Measurements from ENCODE around the gene SHOX. TPM values are rescaled to one million over a fixed set of nuclear protein-coding genes. Genes with fewer than 3 reads are reported as not detected.
"Not testable (repeated sequence)": the region's sequence is repeated elsewhere in the genome, so short reads cannot be mapped to it uniquely, and the experiment has no call there.

Gene SHOX
- polyA plus RNA-seq, 1 donor (not counting 4 experiments of a cell fraction or from before 2014, with no cell fraction given): not detected

DNA sequence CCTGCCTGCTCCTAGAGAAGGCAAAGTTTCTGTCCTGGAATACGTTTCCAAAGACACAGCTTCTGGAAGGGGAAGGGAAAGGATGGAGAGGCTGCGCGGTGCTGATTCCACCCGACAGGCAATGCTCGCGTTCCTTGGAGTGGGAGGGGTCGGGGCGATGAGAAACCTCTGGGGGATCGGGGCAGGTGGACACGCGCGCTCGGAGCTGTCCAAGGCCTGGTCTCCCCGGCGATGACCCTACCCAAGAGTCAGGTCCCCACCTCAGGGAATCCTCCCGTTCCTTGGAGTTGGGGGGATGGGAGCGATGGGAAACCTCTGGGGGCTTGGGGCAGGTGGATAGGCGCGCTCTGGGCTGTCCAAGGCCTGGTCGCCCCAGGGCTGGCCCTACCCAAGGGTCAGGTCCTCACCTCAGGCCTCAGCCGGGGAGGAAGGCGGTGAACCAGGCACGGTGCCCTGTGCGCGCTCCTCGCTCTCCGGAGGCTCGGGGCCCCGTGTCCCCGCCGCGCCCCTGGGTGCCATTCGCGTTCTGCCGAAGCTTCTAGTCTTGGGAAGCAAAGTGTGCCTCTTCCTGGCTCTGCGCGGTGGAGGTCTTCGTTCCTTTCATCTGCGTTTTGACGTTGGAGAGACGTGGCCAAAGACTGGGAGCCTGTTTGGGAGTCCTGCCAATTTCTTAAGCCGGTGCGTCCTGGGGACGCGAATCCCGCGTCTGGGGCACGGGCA lies 10.6 kb upstream of the SHOX start:
- Histone ChIP-seq H3K36me3 (ENCODE audit: control insufficient read depth in 2 of 2, extremely low read depth in 1 of 2, insufficient read depth in 2 of 2, low read length in 2 of 2) (no peaks in the 10 kb centered on the region), H2AFZ (ENCODE audit: control insufficient read depth, low read length) (no peak overlapping the region), H3K4me2 (ENCODE audit: control insufficient read depth, extremely low read depth, insufficient read depth, low read depth, low read length) (no peak overlapping the region), H3K4me1 (ENCODE audit: control insufficient read depth, extremely low read depth, insufficient read depth, low read length) (no peaks in the 10 kb centered on the region), H3K27me3 (ENCODE audit: control insufficient read depth, extremely low read depth, insufficient read depth, low read length) (peaks cover 22% of the 10 kb centered on the region), H4K20me1 (ENCODE audit: control insufficient read depth, extremely low read depth, insufficient read depth, low read length) (no peaks in the 10 kb centered on the region), H3K9me1 (ENCODE audit: control insufficient read depth, extremely low read depth, insufficient read depth, low read length) (no peaks in the 10 kb centered on the region), H3K27ac (ENCODE audit: control insufficient read depth, insufficient read depth, low read length) (no peak overlapping the region), H3K9me3 (ENCODE audit: control insufficient read depth, low read depth, low read length) (no peaks in the 10 kb centered on the region), H3K9ac (ENCODE audit: control insufficient read depth, extremely low read depth, insufficient read depth, low read length) (no peak overlapping the region), H3K4me3 (ENCODE audit: control insufficient read depth in 2 of 3, extremely low read depth in 1 of 3, insufficient read depth in 2 of 3, low read depth in 1 of 3, low read length in 3 of 3) (no peak overlapping the region), H3K79me2 (ENCODE audit: control insufficient read depth, insufficient read depth, low read length) (no peaks in the 10 kb centered on the region)
- FAIRE-seq (no peak), DNase-seq (ENCODE audit: low read depth, low spot score) (no peak)
- dilution Hi-C loops (cut with MboI; ENCODE audit: extremely low pct_ligation_motif_present, low sequenced_read_pairs): no loop called here
- TF ChIP-seq, protein P1, sequence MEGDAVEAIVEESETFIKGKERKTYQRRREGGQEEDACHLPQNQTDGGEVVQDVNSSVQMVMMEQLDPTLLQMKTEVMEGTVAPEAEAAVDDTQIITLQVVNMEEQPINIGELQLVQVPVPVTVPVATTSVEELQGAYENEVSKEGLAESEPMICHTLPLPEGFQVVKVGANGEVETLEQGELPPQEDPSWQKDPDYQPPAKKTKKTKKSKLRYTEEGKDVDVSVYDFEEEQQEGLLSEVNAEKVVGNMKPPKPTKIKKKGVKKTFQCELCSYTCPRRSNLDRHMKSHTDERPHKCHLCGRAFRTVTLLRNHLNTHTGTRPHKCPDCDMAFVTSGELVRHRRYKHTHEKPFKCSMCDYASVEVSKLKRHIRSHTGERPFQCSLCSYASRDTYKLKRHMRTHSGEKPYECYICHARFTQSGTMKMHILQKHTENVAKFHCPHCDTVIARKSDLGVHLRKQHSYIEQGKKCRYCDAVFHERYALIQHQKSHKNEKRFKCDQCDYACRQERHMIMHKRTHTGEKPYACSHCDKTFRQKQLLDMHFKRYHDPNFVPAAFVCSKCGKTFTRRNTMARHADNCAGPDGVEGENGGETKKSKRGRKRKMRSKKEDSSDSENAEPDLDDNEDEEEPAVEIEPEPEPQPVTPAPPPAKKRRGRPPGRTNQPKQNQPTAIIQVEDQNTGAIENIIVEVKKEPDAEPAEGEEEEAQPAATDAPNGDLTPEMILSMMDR (optimal IDR thresholded peaks at IDR 0.05 in 1 of 3, IDR thresholded peaks at IDR 0.05 in 1 of 3, conservative IDR thresholded peaks at IDR 0.05 in 1 of 3; ENCODE audit: extremely low read depth in 1 of 3, insufficient read depth in 2 of 3, low read length in 3 of 3): no peak
- TF ChIP-seq EZH2 (IDR thresholded peaks at IDR 0.05; ENCODE audit: low read length): no peak

- Histone ChIP-seq H3K79me2 (ENCODE audit: control insufficient read depth, insufficient read depth, low read length) (no peaks in the 10 kb centered on the region), H3K4me2 (ENCODE audit: control insufficient read depth, extremely low read depth, insufficient read depth, low read depth, low read length) (no peak overlapping the region), H3K4me3 (ENCODE audit: control insufficient read depth in 2 of 3, extremely low read depth in 1 of 3, insufficient read depth in 2 of 3, low read depth in 1 of 3, low read length in 3 of 3) (no peak overlapping the region), H3K9me3 (ENCODE audit: control insufficient read depth, low read depth, low read length) (no peaks in the 10 kb centered on the region), H3K36me3 (ENCODE audit: control insufficient read depth in 2 of 2, extremely low read depth in 1 of 2, insufficient read depth in 2 of 2, low read length in 2 of 2) (no peaks in the 10 kb centered on the region), H3K27me3 (ENCODE audit: control insufficient read depth, extremely low read depth, insufficient read depth, low read length) (peaks cover 22% of the 10 kb centered on the region), H3K4me1 (ENCODE audit: control insufficient read depth, extremely low read depth, insufficient read depth, low read length) (no peaks in the 10 kb centered on the region), H2AFZ (ENCODE audit: control insufficient read depth, low read length) (no peak overlapping the region), H3K27ac (ENCODE audit: control insufficient read depth, insufficient read depth, low read length) (no peak overlapping the region), H4K20me1 (ENCODE audit: control insufficient read depth, extremely low read depth, insufficient read depth, low read length) (no peaks in the 10 kb centered on the region), H3K9ac (ENCODE audit: control insufficient read depth, extremely low read depth, insufficient read depth, low read length) (no peak overlapping the region), H3K9me1 (ENCODE audit: control insufficient read depth, extremely low read depth, insufficient read depth, low read length) (no peaks in the 10 kb centered on the region)
- FAIRE-seq: no peak
- no peak for DNase-seq (ENCODE audit: low read depth, low spot score)
- no peak for TF ChIP-seq EZH2 (IDR thresholded peaks at IDR 0.05; ENCODE audit: low read length)
- TF ChIP-seq, protein P1 (optimal IDR thresholded peaks at IDR 0.05 in 1 of 3, IDR thresholded peaks at IDR 0.05 in 1 of 3, conservative IDR thresholded peaks at IDR 0.05 in 1 of 3; ENCODE audit: extremely low read depth in 1 of 3, insufficient read depth in 2 of 3, low read length in 3 of 3): no peak
- dilution Hi-C loops (cut with MboI; ENCODE audit: extremely low pct_ligation_motif_present, low sequenced_read_pairs): no loop called here
Measured at GRCh38 chrX:621705-622503, 8.7 kb upstream of the SHOX start.

DNA sequence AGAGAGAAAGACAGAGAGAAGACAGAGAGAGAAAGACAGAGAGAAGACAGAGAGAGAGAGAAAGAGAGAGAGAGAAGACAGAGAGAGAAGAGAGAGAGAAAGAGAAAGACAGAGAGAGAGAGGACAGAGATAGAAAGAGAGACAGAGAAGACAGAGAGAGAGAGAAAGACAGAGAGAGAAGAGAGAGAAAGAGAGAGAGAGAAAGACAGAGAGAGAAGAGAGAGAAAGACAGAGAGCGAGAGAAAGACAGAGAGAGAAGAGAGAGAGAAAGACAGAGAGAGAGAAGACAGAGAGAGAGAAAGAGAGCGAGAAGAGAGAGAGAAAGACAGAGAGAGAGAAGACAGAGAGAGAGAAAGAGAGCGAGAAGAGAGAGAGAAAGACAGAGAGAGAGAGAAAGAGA lies 7.8 kb upstream of the SHOX start:
- H3K27ac ChIP-seq (ENCODE audit: control insufficient read depth, insufficient read depth, low read length); FAIRE-seq; dilution Hi-C loops (cut with MboI; ENCODE audit: extremely low pct_ligation_motif_present, low sequenced_read_pairs): not testable (repeated sequence)

More for the DNA sequence above, 7.8 kb upstream of the SHOX start:
- not testable (repeated sequence) for H3K79me2 ChIP-seq (ENCODE audit: control insufficient read depth, insufficient read depth, low read length); H4K20me1 ChIP-seq (ENCODE audit: control insufficient read depth, extremely low read depth, insufficient read depth, low read length); H3K9ac ChIP-seq (ENCODE audit: control insufficient read depth, extremely low read depth, insufficient read depth, low read length); H3K4me1 ChIP-seq (ENCODE audit: control insufficient read depth, extremely low read depth, insufficient read depth, low read length); H3K9me3 ChIP-seq (ENCODE audit: control insufficient read depth, low read depth, low read length); H2AFZ ChIP-seq (ENCODE audit: control insufficient read depth, low read length); H3K4me3 ChIP-seq (ENCODE audit: control insufficient read depth in 2 of 3, extremely low read depth in 1 of 3, insufficient read depth in 2 of 3, low read depth in 1 of 3, low read length in 3 of 3); DNase-seq (ENCODE audit: low read depth, low spot score); H3K4me2 ChIP-seq (ENCODE audit: control insufficient read depth, extremely low read depth, insufficient read depth, low read depth, low read length); H3K36me3 ChIP-seq (ENCODE audit: control insufficient read depth in 2 of 2, extremely low read depth in 1 of 2, insufficient read depth in 2 of 2, low read length in 2 of 2); H3K9me1 ChIP-seq (ENCODE audit: control insufficient read depth, extremely low read depth, insufficient read depth, low read length)
- peaks cover 31% of the 10 kb centered on the region for H3K27me3 ChIP-seq (ENCODE audit: control insufficient read depth, extremely low read depth, insufficient read depth, low read length)

Measured in keratinocyte (primary cell).